Right cardiac atrium (tissue), 5 donors: ENCODE data around the gene SPOCK3. TPM values are rescaled to one million over a fixed set of nuclear protein-coding genes. Genes with fewer than 3 reads are reported as not detected.
"Not testable (repeated sequence)": the region's sequence is repeated elsewhere in the genome, so short reads cannot be mapped to it uniquely, and the experiment has no call there.

Experiments
- ATAC-seq, 2 donors: fragments of 200-7000 bp; cut with Tn5 transposase; one replicate each; pipeline versions ENCODE4 v1.8.0 to v1.9.1; 2020; ENCODE audit warnings: moderate library complexity in 2 of 2, mild to moderate bottlenecking in 1 of 2
- DNase-seq, 3 donors: peaks; one replicate each; pipeline ENCODE4 v3.0.0-alpha.2; 2020
- H3K27ac ChIP-seq: one replicate; pipeline ENCODE4 v1.5.1; 2013; ENCODE audit warnings: mild to moderate bottlenecking, low read length, control low read depth, moderate library complexity
- H3K27me3 ChIP-seq: one replicate; pipeline ENCODE4 v1.6.1; 2013; ENCODE audit not compliant: control insufficient read depth, insufficient read depth
- H3K4me1 ChIP-seq: one replicate; pipeline ENCODE4 v1.6.1; 2013; ENCODE audit warnings: low read length; ENCODE audit not compliant: control insufficient read depth, insufficient read depth
- H3K4me3 ChIP-seq: one replicate; pipeline ENCODE4 v1.5.1; 2013; ENCODE audit warnings: low read length, control low read depth
- H3K9me3 ChIP-seq: one replicate; pipeline ENCODE4 v1.6.1; 2013; ENCODE audit warnings: low read length; ENCODE audit not compliant: control insufficient read depth
- WGBS: extraction: QIAGEN DNeasy Blood & Tissue Kit; methylation state at CpG from one replicate; pipeline ENCODE4 v1.1.7; 2013; 5-methylcytosine and 5-hydroxymethylcytosine counted together
- intact Hi-C, 4 donors: fragments of 100-400 bp; cut with DNase I; formaldehyde crosslinking; loops; one replicate each; pipeline versions ENCODE4 v1.11.0 to v1.14.0; 2022 to 2023
- polyA plus RNA-seq: library from polyadenylated mRNA; stranded (reverse); fragments of 200-250 nt; gene quantifications from one replicate; pipeline ENCODE4 v1.2.3, GENCODE V29; 2013
- total RNA-seq, 4 donors: library from RNA; stranded (reverse); fragmentation: NEBNext Ultra II Directional; extraction: Animal tissue kit (Norgen Biotek cat#: 25700); gene quantifications; one replicate each; pipeline ENCODE4 v1.2.1, GENCODE V29; 2021
- donor health status: healthy with polysubstance abuse.
- donor health status: DM: no; HTN: yes; CAD: no.
- donor health status: DM: no; HTN: no; CAD: no.
- donor health status: DM: no; HTN: yes; CAD: no; lungs with severe emphysema.
- donor health status: DM: yes; HTN: yes; CAD: no.

Gene SPOCK3
- total and polyA plus RNA-seq, 5 donors = 0.11 TPM; not detected in 4

- intact Hi-C loops = no loop called here
- WGBS = 64% methylated on average over 3 of the region's 3 CpGs
- no peaks in the 10 kb centered on the region for H3K27me3 ChIP-seq
- DNase-seq (no peak), ATAC-seq (no peak)
- no peaks in the 10 kb centered on the region for H3K9me3 ChIP-seq
- no peak overlapping the region for H3K4me3 ChIP-seq
- no peaks in the 10 kb centered on the region for H3K4me1 ChIP-seq
- H3K27ac ChIP-seq = no peak overlapping the region
Measured at GRCh38 chr4:166823848-166824247, 410.4 kb downstream of the SPOCK3 start.

GRCh38 chr4:166823126-166823525 is 411.2 kb downstream of the SPOCK3 start:
- intact Hi-C loops = no loop called here
- Histone ChIP-seq H3K4me1 (no peaks in the 10 kb centered on the region), H3K4me3 (no peak overlapping the region), H3K27ac (no peak overlapping the region), H3K9me3 (no peaks in the 10 kb centered on the region), H3K27me3 (no peaks in the 10 kb centered on the region)
- no peak for DNase-seq
- no peak for ATAC-seq
- 37% methylated on average over 1 of the region's 1 CpG for WGBS

- no peak for ATAC-seq
Measured at GRCh38 chr4:166822386-166822785, 411.9 kb downstream of the SPOCK3 start.

DNA sequence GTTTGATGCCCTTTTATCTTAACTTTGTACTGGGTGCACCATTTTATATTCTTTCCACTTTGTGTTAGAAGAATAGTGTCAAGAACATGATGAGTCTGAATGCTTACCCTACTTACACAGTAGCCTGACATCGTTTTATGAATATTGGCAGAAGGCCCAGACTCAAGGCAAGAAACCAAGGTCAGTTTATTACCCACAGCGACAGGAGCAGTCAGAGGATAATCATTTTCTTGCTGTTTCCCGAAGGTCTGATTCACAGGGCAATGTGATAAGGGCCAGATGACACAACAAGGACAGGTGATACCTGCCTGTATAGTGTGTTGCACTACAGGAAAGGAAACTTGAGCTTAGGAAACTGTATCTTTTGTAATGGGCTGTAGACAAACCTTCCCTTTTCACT is 417.4 kb downstream of the SPOCK3 start:
- no peak for DNase-seq
- peak in 1 of 2 donors; percentile 22 for ATAC-seq
- no peaks in the 10 kb centered on the region for H3K4me1 ChIP-seq
- intact Hi-C loops = no loop called here
- H3K27me3 ChIP-seq = no peaks in the 10 kb centered on the region
- H3K4me3 ChIP-seq = no peak overlapping the region
- WGBS = 16% methylated on average over 3 of the region's 3 CpGs
- H3K27ac ChIP-seq = no peak overlapping the region
- no peaks in the 10 kb centered on the region for H3K9me3 ChIP-seq

More at GRCh38 chr4:166822386-166822785, 411.9 kb downstream of the SPOCK3 start:
- Histone ChIP-seq H3K9me3 (no peaks in the 10 kb centered on the region), H3K4me1 (no peaks in the 10 kb centered on the region), H3K27me3 (no peaks in the 10 kb centered on the region), H3K27ac (no peak overlapping the region), H3K4me3 (no peak overlapping the region)
- intact Hi-C loops = no loop called here
- WGBS = 66% methylated on average over 4 of the region's 4 CpGs
- no peak for DNase-seq

DNA sequence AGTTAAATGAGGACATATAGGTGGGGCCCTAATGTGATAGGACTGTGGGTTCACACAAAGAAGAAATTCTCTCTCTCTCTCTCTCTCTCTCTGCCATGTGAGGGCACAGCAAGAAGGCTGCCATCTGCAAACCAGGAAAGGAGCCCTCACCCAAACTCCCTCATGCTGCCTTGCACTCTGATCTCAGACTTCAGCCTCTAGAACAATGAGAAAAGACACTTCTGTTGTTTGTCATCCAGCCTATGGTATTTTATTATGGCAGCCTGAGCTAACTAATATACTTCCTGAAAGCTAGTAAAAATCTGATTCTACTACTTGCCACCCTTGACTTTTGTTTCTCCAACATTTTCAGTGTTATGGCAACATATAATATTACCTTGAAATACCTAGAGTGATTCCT is 425.9 kb downstream of the SPOCK3 start:
- ATAC-seq (no peak), DNase-seq (no peak)
- Histone ChIP-seq H3K27ac (no peak overlapping the region), H3K27me3 (no peaks in the 10 kb centered on the region), H3K4me1 (no peaks in the 10 kb centered on the region), H3K4me3 (no peak overlapping the region), H3K9me3 (no peaks in the 10 kb centered on the region)
- intact Hi-C loops = no loop called here

DNA sequence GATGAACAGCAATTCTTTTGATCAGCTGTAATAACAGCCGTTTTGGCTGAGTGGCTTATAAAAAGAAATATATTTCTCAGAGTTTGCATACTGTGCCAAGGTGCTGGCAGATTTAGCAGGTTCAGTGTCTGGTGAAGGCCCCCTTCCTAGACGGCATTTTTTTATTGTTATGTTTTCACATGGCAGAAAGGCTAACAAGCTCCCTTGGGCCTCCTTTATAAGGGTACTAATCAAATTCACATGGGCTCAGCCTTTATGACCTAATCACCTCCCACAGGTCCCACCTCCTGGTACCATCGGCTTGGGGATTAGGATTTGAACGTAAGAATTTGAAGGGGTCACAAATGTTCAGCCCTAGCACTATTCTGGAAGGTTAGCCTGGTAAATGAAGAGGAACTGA is 431.9 kb downstream of the SPOCK3 start:
- intact Hi-C loops = no loop called here
- no peak for ATAC-seq
- H3K9me3 ChIP-seq = no peaks in the 10 kb centered on the region
- H3K27me3 ChIP-seq = no peaks in the 10 kb centered on the region
- 56% methylated on average over 4 of the region's 4 CpGs for WGBS
- H3K4me3 ChIP-seq = no peak overlapping the region
- no peak overlapping the region for H3K27ac ChIP-seq
- no peaks in the 10 kb centered on the region for H3K4me1 ChIP-seq
- DNase-seq = no peak

- 60% methylated on average over 3 of the region's 3 CpGs for WGBS
- Histone ChIP-seq H3K27me3 (no peaks in the 10 kb centered on the region), H3K4me1 (no peaks in the 10 kb centered on the region), H3K4me3 (no peak overlapping the region), H3K27ac (no peak overlapping the region), H3K9me3 (no peaks in the 10 kb centered on the region)
- intact Hi-C loops = no loop called here
- no peak for DNase-seq
- ATAC-seq = no peak
Measured at GRCh38 chr4:166798126-166798525, 436.2 kb downstream of the SPOCK3 start.

GRCh38 chr4:166777760-166778159 is 456.5 kb downstream of the SPOCK3 start:
- ATAC-seq = no peak
- no peak overlapping the region for H3K27ac ChIP-seq
- no peaks in the 10 kb centered on the region for H3K4me1 ChIP-seq
- no peak for DNase-seq
- intact Hi-C loops = no loop called here
- no peaks in the 10 kb centered on the region for H3K27me3 ChIP-seq
- H3K4me3 ChIP-seq = no peak overlapping the region
- no peaks in the 10 kb centered on the region for H3K9me3 ChIP-seq

GRCh38 chr4:166763018-166763417 is 471.3 kb downstream of the SPOCK3 start:
- Histone ChIP-seq H3K4me1 (no peaks in the 10 kb centered on the region), H3K27me3 (no peaks in the 10 kb centered on the region), H3K27ac (no peak overlapping the region), H3K4me3 (no peak overlapping the region), H3K9me3 (no peaks in the 10 kb centered on the region)
- intact Hi-C loops = no loop called here
- ATAC-seq (no peak), DNase-seq (no peak)

- ATAC-seq (no peak), DNase-seq (no peak)
- Histone ChIP-seq H3K4me3 (no peak overlapping the region), H3K27ac (no peak overlapping the region), H3K9me3 (no peaks in the 10 kb centered on the region), H3K4me1 (no peaks in the 10 kb centered on the region), H3K27me3 (no peaks in the 10 kb centered on the region)
- WGBS = 87% methylated on average over 1 of the region's 1 CpG
- intact Hi-C loops = no loop called here
Measured at GRCh38 chr4:166741742-166742141, 492.6 kb downstream of the SPOCK3 start.

DNA sequence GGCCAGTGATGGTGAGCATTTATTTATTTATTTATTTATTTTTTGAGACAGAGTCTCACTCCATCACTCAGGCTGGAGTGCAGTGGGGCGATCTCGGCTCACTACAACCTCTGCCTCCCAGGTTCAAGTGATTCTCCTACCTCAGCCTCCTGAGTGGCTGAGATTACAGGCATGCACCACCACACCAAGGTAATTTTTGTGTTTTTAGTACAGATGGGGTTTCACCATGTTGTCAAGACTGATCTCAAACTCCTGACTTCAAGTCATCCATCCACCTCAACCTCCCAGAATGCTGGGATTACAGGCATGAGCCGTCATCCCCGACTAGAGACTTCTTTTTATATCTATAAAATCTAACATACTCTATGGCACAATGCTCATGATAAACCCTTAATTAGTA is 495.1 kb downstream of the SPOCK3 start:
- H3K27me3 ChIP-seq, ATAC-seq, DNase-seq, H3K4me3 ChIP-seq, H3K27ac ChIP-seq, H3K4me1 ChIP-seq, H3K9me3 ChIP-seq, intact Hi-C loops: not testable (repeated sequence)
- 95% methylated on average over 4 of the region's 4 CpGs for WGBS

DNA sequence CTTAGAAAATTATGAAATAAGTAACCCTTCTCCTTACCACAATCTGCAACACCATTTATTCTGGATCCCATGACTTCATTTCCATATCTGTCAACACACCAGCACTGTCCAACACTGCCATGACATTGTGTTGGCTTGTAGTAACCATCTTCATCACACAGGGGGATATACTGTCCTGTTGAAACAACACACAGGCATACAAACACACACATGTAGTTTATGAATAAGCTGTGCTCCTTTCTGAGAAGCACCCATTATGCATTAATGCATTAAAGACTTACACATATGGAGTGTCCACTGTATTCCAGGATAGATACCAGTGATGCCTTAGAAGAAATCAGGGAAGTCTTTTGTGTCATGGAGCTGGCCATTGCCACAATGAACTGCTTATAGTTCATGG is 496.9 kb downstream of the SPOCK3 start:
- intact Hi-C loops = no loop called here
- no peak overlapping the region for H3K27ac ChIP-seq
- H3K27me3 ChIP-seq = no peaks in the 10 kb centered on the region
- no peaks in the 10 kb centered on the region for H3K9me3 ChIP-seq
- no peak overlapping the region for H3K4me3 ChIP-seq
- no peaks in the 10 kb centered on the region for H3K4me1 ChIP-seq
- DNase-seq (no peak), ATAC-seq (no peak)
